H9 (cell line): ENCODE results near the gene GSE1. TPM values are rescaled to one million over a fixed set of nuclear protein-coding genes. Genes with fewer than 3 reads are reported as not detected.

ENCODE experiments used
- DNase-seq: peaks from one replicate; pipeline ENCODE4 v3.0.0-alpha.2; 2017
- H2AFZ ChIP-seq: one replicate; pipeline ENCODE4 v1.6.1; 2013; ENCODE audit warnings: mild to moderate bottlenecking, low read length, control low read depth, moderate library complexity
- H2AK5ac ChIP-seq: 2 replicates; pipeline ENCODE4 v1.6.1; 2013; ENCODE audit warnings: low read length, control low read depth, mixed read lengths; ENCODE audit not compliant: insufficient read length
- H2BK120ac ChIP-seq: one replicate; pipeline ENCODE4 v1.6.1; 2013; ENCODE audit warnings: low read depth, mild to moderate bottlenecking, low read length, control low read depth, inconsistent platforms; ENCODE audit not compliant: poor library complexity, severe bottlenecking
- H2BK12ac ChIP-seq: 2 replicates; pipeline ENCODE4 v1.6.1; 2013; ENCODE audit warnings: low read length, control low read depth, mixed read lengths, low read depth; ENCODE audit not compliant: insufficient read length
- H2BK15ac ChIP-seq: 2 replicates; pipeline ENCODE4 v1.6.1; 2013; ENCODE audit warnings: low read depth, low read length, control low read depth
- H2BK20ac ChIP-seq: one replicate; pipeline ENCODE4 v1.6.1; 2013; ENCODE audit warnings: low read depth, mild to moderate bottlenecking, low read length, control low read depth, inconsistent platforms; ENCODE audit not compliant: poor library complexity, severe bottlenecking
- H2BK5ac ChIP-seq: 2 replicates; pipeline ENCODE4 v1.6.1; 2013; ENCODE audit warnings: low read length, control low read depth, mixed read lengths; ENCODE audit not compliant: insufficient read length
- H3K14ac ChIP-seq: 2 replicates; pipeline ENCODE4 v1.6.1; 2013; ENCODE audit warnings: low read length, control low read depth; ENCODE audit not compliant: insufficient read depth
- H3K18ac ChIP-seq: 2 replicates; pipeline ENCODE4 v1.6.1; 2013; ENCODE audit warnings: low read depth, mild to moderate bottlenecking, mixed read lengths, low read length, control low read depth; ENCODE audit not compliant: insufficient read length
- H3K23ac ChIP-seq: 2 replicates; pipeline ENCODE4 v1.6.1; 2013; ENCODE audit warnings: low read length, control low read depth, mixed read lengths, low read depth; ENCODE audit not compliant: insufficient read length
- H3K23me2 ChIP-seq: 2 replicates; pipeline ENCODE4 v1.6.1; 2013; ENCODE audit warnings: low read depth, mild to moderate bottlenecking, mixed read lengths, low read length, control low read depth; ENCODE audit not compliant: insufficient read length, poor library complexity, severe bottlenecking
- H3K27ac ChIP-seq: 2 replicates; pipeline ENCODE4 v1.5.1; 2013; ENCODE audit warnings: low read length, control low read depth, mixed read lengths, low read depth; ENCODE audit not compliant: insufficient read length
- H3K27me3 ChIP-seq: 2 replicates; pipeline ENCODE4 v1.6.1; 2013; ENCODE audit warnings: low read length, control low read depth, inconsistent platforms; ENCODE audit not compliant: insufficient read depth
- H3K4ac ChIP-seq: 2 replicates; pipeline ENCODE4 v1.6.1; 2013; ENCODE audit warnings: low read depth, mild to moderate bottlenecking, control low read depth, inconsistent platforms, low read length, moderate library complexity
- H3K4me1 ChIP-seq: 2 replicates; pipeline ENCODE4 v1.6.1; 2013; ENCODE audit warnings: low read length, control low read depth, inconsistent platforms; ENCODE audit not compliant: insufficient read depth
- H3K4me2 ChIP-seq: 2 replicates; pipeline ENCODE4 v1.6.1; 2013; ENCODE audit warnings: low read length, control low read depth, mixed read lengths; ENCODE audit not compliant: insufficient read length, insufficient read depth
- H3K56ac ChIP-seq: 2 replicates; pipeline ENCODE4 v1.6.1; 2013; ENCODE audit warnings: low read depth, mild to moderate bottlenecking, mixed read lengths, low read length, control low read depth; ENCODE audit not compliant: insufficient read length
- H3K79me1 ChIP-seq: 2 replicates; pipeline ENCODE4 v1.6.1; 2013; ENCODE audit warnings: low read depth, mild to moderate bottlenecking, moderate library complexity, low read length, control low read depth, inconsistent platforms; ENCODE audit not compliant: insufficient read depth, poor library complexity, severe bottlenecking
- H3K79me2 ChIP-seq: 2 replicates; pipeline ENCODE4 v1.6.1; 2013; ENCODE audit warnings: low read length, control low read depth, inconsistent platforms; ENCODE audit not compliant: insufficient read depth
- H3K9ac ChIP-seq: 2 replicates; pipeline ENCODE4 v1.6.1; 2013; ENCODE audit warnings: low read length, control low read depth, mixed read lengths; ENCODE audit not compliant: insufficient read length; ENCODE audit errors: extremely low read depth
- H3K9me3 ChIP-seq: one replicate; pipeline ENCODE4 v1.6.1; 2013; ENCODE audit warnings: low read depth, low read length, inconsistent platforms; ENCODE audit not compliant: control insufficient read depth
- H3T11ph ChIP-seq: one replicate; pipeline ENCODE4 v1.6.1; 2013; ENCODE audit warnings: mild to moderate bottlenecking, low read length, control low read depth, inconsistent platforms
- H4K20me1 ChIP-seq: one replicate; pipeline ENCODE4 v1.6.1; 2013; ENCODE audit not compliant: control insufficient read depth, insufficient read length, insufficient read depth
- H4K5ac ChIP-seq: 2 replicates; pipeline ENCODE4 v1.6.1; 2013; ENCODE audit warnings: low read depth, mild to moderate bottlenecking, mixed read lengths, low read length, control low read depth; ENCODE audit not compliant: insufficient read length
- H4K8ac ChIP-seq: replicated peaks from 2 replicates; pipeline ENCODE4 v1.6.1; 2013; ENCODE audit warnings: low read length, control low read depth, mixed read lengths, low read depth; ENCODE audit not compliant: insufficient read length
- H4K91ac ChIP-seq: 2 replicates; pipeline ENCODE4 v1.6.1; 2013; ENCODE audit warnings: low read depth, mild to moderate bottlenecking, moderate library complexity, mixed read lengths, low read length, control low read depth; ENCODE audit not compliant: insufficient read length
- H3K27ac Mint-ChIP-seq, 3 experiments: 2 replicates in 2 of 3; 3 replicates in 1 of 3; pipeline ENCODE4 v1.8.0; 2020 to 2021; ENCODE audit warnings: mixed read lengths in 3 of 3, mild to moderate bottlenecking in 1 of 3, moderate library complexity in 1 of 3
- H3K27me3 Mint-ChIP-seq: 2 replicates; pipeline ENCODE4 v1.8.0; 2021; ENCODE audit warnings: low read depth, mild to moderate bottlenecking, moderate library complexity, mixed read lengths
- H3K36me3 Mint-ChIP-seq, 3 experiments: 2 replicates in 2 of 3; 3 replicates in 1 of 3; pipeline ENCODE4 v1.8.0; 2020 to 2021; ENCODE audit warnings: low read depth in 3 of 3, mixed read lengths in 3 of 3; ENCODE audit not compliant: insufficient read depth in 1 of 3
- H3K4me1 Mint-ChIP-seq, 2 experiments: 2 replicates each; pipeline ENCODE4 v1.8.0; 2020; ENCODE audit warnings: mixed read lengths in 2 of 2
- H3K4me3 Mint-ChIP-seq, 2 experiments: 2 replicates in 1 of 2; 3 replicates in 1 of 2; pipeline ENCODE4 v1.8.0; 2020 to 2021; ENCODE audit warnings: mild to moderate bottlenecking in 2 of 2, mixed read lengths in 2 of 2, moderate library complexity in 1 of 2
- H3K9me3 Mint-ChIP-seq, 2 experiments: 2 replicates in 1 of 2; 3 replicates in 1 of 2; pipeline ENCODE4 v1.8.0; 2020; ENCODE audit warnings: mild to moderate bottlenecking in 2 of 2, mixed read lengths in 2 of 2, moderate library complexity in 1 of 2
- CTCF ChIP-seq: fragments of 200-600 bp; sonication (generic); conservative IDR thresholded peaks from 3 replicates; pipeline ENCODE4 v1.8.0; 2021; ENCODE audit warnings: antibody characterized with exemption, mild to moderate bottlenecking
- WGBS: extraction: QIAGEN DNeasy Blood & Tissue Kit; methylation state at CpG from one replicate; pipeline ENCODE4 v1.1.7; 2013; ENCODE audit warnings: missing lambda C conversion rate, low lambda C conversion rate, mixed read lengths; ENCODE audit not compliant: insufficient read length; ENCODE audit errors: extremely low coverage; 5-methylcytosine and 5-hydroxymethylcytosine counted together
- total RNA-seq: library from RNA; stranded (reverse); gene quantifications from 2 replicates; pipeline ENCODE4 v1.2.1, GENCODE V29; 2021

GSE1 gene
- total RNA-seq, 1 experiment from 2014 or later, result 125 TPM

GRCh38 chr16:85623250-85623649 lies 10.1 kb downstream of the GSE1 start:
- no peak overlapping the region for H3K4ac ChIP-seq
- peaks cover 8% of the 10 kb centered on the region for H4K20me1 ChIP-seq
- no CpG with 5 or more reads among the region's 11 CpGs for WGBS

More at GRCh38 chr16:85623250-85623649, 10.1 kb downstream of the GSE1 start:
- Histone ChIP-seq H3K79me2 (peaks cover 66% of the 10 kb centered on the region; the same call in 1 of the 2 replicates), H3K9ac (no peak overlapping the region), H3T11ph (no peak overlapping the region), H4K91ac (no peak overlapping the region), H3K18ac (no peak overlapping the region), H4K8ac (no peak overlapping the region), H2AFZ (no peak overlapping the region), H3K9me3 (no peaks in the 10 kb centered on the region), H3K4me2 (no peak overlapping the region), H2BK12ac (no peak overlapping the region), H3K14ac (no peak overlapping the region; the same call in 1 of the 2 replicates), H3K56ac (no peak overlapping the region), H2BK5ac (no peak overlapping the region), H4K5ac (no peak overlapping the region), H2BK20ac (no peak overlapping the region), H3K27ac (no peak overlapping the region), H3K23ac (no peak overlapping the region), H3K4me1 (peaks cover 3% of the 10 kb centered on the region; the same call in 1 of the 2 replicates), H3K23me2 (no peaks in the 10 kb centered on the region), H2AK5ac (no peak overlapping the region), H2BK15ac (no peak overlapping the region), H3K27me3 (no peaks in the 10 kb centered on the region), H3K79me1 (peaks cover 15% of the 10 kb centered on the region), H2BK120ac (no peak overlapping the region)
- Mint-ChIP-seq H3K4me3 (no peak overlapping the region), H3K4me1 (peaks cover 63 to 71% of the 10 kb centered on the region in 2 experiments), H3K27ac (peak overlapping the region in 2 of 3 experiments; percentile 60 to 82; a peak in 2 of 7 replicates), H3K27me3 (no peaks in the 10 kb centered on the region), H3K9me3 (no peaks in the 10 kb centered on the region), H3K36me3 (peaks cover 7 to 32% (median 17%) of the 10 kb centered on the region in 3 experiments; a peak in 6 of 7 replicates)
- no peak for TF ChIP-seq CTCF
- no peak for DNase-seq
